Measurements from ENCODE around the gene TTF2. TPM values are rescaled to one million over a fixed set of nuclear protein-coding genes. Genes with fewer than 3 reads are reported as not detected.
A peak's percentile ranks its signal among the peaks of the same experiment; 100 is the strongest.

The TTF2 gene
- total and polyA plus RNA-seq, 2 of the 8 experiments (the other 6 are each of a cell fraction or from before 2014, with no cell fraction given) = 16.9 to 89.6 TPM

GRCh38 chr1:117059678-117060440 lies at the start of gene TTF2 (continued):
- TF ChIP-seq CBX8 (IDR thresholded peaks at IDR 0.05; ENCODE audit: borderline replicate concordance, low read depth, low read length) = no peak
- TF ChIP-seq SRF (IDR thresholded peaks at IDR 0.05; ENCODE audit: low read depth, low read length) = no peak
- no peak for TF ChIP-seq NRF1 (IDR thresholded peaks at IDR 0.05; ENCODE audit: low read depth, low read length)
- no peak for TF ChIP-seq CTBP2 (IDR thresholded peaks at IDR 0.05; ENCODE audit: borderline replicate concordance, insufficient read depth, insufficient read length, low read length)
- TF ChIP-seq SUZ12 (IDR thresholded peaks at IDR 0.05; ENCODE audit: low read length) = no peak
- TF ChIP-seq ZNF274 (IDR thresholded peaks at IDR 0.05; ENCODE audit: borderline replicate concordance, extremely low read depth, low read length) = no peak
- peak; percentile 42 for TF ChIP-seq MAX (IDR thresholded peaks at IDR 0.05)
- no peak for TF ChIP-seq CHD2 (IDR thresholded peaks at IDR 0.05; ENCODE audit: low read length)
- TF ChIP-seq FOSL1 (IDR thresholded peaks at IDR 0.05; ENCODE audit: insufficient read depth, low read depth, low read length) = no peak
- TF ChIP-seq USF2 (IDR thresholded peaks at IDR 0.05; ENCODE audit: low read length) = no peak
- TF ChIP-seq RBBP5 (IDR thresholded peaks at IDR 0.05; ENCODE audit: borderline replicate concordance, low read depth, low read length) = no peak; the same call in 1 of the 2 replicates
- TF ChIP-seq RXRA (IDR thresholded peaks at IDR 0.05; ENCODE audit: insufficient read depth, low read depth, low read length) = no peak
- peak; percentile 80 to 89 for TF ChIP-seq POLR2A (IDR thresholded peaks at IDR 0.05; ENCODE audit: control extremely low read depth in 1 of 2, low read depth in 2 of 2, low read length in 2 of 2)
- TF ChIP-seq BACH1 (IDR thresholded peaks at IDR 0.05; ENCODE audit: low read length) = no peak
- no peak for TF ChIP-seq EZH2 (IDR thresholded peaks at IDR 0.05; ENCODE audit: low read depth, low read length, severe bottlenecking)
- TF ChIP-seq RAD21 (IDR thresholded peaks at IDR 0.05 in 1 of 2, conservative IDR thresholded peaks at IDR 0.05 in 1 of 2; ENCODE audit: low read depth in 2 of 2, low read length in 2 of 2) = 0 out of 4 replicates have a peak, but pooled peaks of 1 of the 2 experiments have one; percentile 14
- no peak for TF ChIP-seq JUN (IDR thresholded peaks at IDR 0.05; ENCODE audit: low read depth, low read length)
- TF ChIP-seq NANOG (IDR thresholded peaks at IDR 0.05; ENCODE audit: insufficient read depth, low read depth, low read length, poor library complexity, severe bottlenecking) = no peak
- no peak for TF ChIP-seq MAFK (IDR thresholded peaks at IDR 0.05; ENCODE audit: low read depth, low read length)
- peak in 1 of 2 experiments; percentile 45; a peak in 1 of 4 replicates for TF ChIP-seq SIN3A (conservative IDR thresholded peaks at IDR 0.05 in 1 of 2, IDR thresholded peaks at IDR 0.05 in 1 of 2; ENCODE audit: low read depth in 1 of 2, low read length in 2 of 2)
- peak; percentile 67 for TF ChIP-seq TBP (IDR thresholded peaks at IDR 0.05; ENCODE audit: low read depth, low read length)
- TF ChIP-seq CEBPB (IDR thresholded peaks at IDR 0.05; ENCODE audit: low read depth, low read length) = no peak
- TF ChIP-seq CHD1 (IDR thresholded peaks at IDR 0.05; ENCODE audit: low read depth, low read length) = no peak
